HUES48 (cell line): Measurements from ENCODE around the gene MDH1B.

Experiments used
- H3K27ac ChIP-seq: one replicate; pipeline ENCODE4 v1.7.0; 2013; ENCODE audit warnings: low read depth, low read length, inconsistent platforms
- H3K27me3 ChIP-seq: 2 replicates; pipeline ENCODE4 v1.6.1; 2013; ENCODE audit warnings: mild to moderate bottlenecking, low read length; ENCODE audit not compliant: control insufficient read depth, insufficient read depth
- H3K36me3 ChIP-seq: 2 replicates; pipeline ENCODE4 v1.6.1; 2013; ENCODE audit warnings: low read length; ENCODE audit not compliant: control insufficient read depth, insufficient read depth
- H3K4me1 ChIP-seq: 2 replicates; pipeline ENCODE4 v1.6.1; 2013; ENCODE audit warnings: mild to moderate bottlenecking, low read length; ENCODE audit not compliant: control insufficient read depth, insufficient read depth
- H3K4me3 ChIP-seq: 2 replicates; pipeline ENCODE4 v1.5.1; 2013; ENCODE audit warnings: mild to moderate bottlenecking, low read depth, low read length
- H3K9ac ChIP-seq: 2 replicates; pipeline ENCODE4 v1.6.1; 2013; ENCODE audit warnings: mild to moderate bottlenecking, low read depth, low read length, moderate library complexity
- H3K9me3 ChIP-seq: 2 replicates; pipeline ENCODE4 v1.6.1; 2013; ENCODE audit warnings: low read length; ENCODE audit not compliant: control insufficient read depth, insufficient read depth

The MDH1B gene

DNA sequence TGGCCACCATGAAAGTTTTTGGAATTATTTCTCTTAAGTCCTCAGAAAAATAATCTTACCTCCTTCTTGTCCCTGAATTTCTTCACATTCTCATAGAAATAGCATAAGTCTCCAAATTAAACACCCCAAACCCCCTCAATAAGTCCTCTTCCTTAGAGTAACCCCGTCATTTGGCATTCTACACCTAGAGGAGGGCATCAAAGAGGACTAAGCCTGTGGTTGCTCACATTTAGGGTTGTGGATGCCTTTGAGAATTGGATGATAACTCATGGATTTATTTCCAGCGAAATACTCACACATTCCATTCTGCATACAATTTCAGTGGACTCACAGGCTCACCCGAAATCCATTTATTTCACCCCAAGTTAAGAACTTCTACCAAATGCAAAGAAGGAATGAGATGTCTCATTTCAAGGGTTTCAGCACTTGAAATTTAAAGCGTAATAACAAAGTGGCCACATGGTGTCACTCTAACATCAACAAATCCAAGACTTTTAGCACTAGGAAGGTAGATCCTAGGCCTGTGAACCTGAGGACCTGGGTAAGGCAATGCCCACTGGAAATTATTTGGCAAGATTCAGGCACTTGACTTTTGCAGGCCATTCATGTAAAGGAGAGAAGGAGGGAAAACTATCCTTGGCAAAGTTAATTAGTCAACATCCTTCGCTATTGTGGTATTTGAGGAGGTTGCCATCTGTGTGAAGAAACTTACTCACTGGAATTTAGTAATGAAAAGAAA, 71.6 kb downstream of the MDH1B start:
- Histone ChIP-seq H3K9me3 (no peaks in the 10 kb centered on the region), H3K9ac (no peak overlapping the region), H3K4me3 (no peak overlapping the region), H3K4me1 (no peaks in the 10 kb centered on the region), H3K27ac (no peak overlapping the region), H3K36me3 (no peaks in the 10 kb centered on the region), H3K27me3 (no peaks in the 10 kb centered on the region)

- Histone ChIP-seq H3K4me3 (no peak overlapping the region), H3K9me3 (no peaks in the 10 kb centered on the region), H3K27ac (no peak overlapping the region), H3K27me3 (no peaks in the 10 kb centered on the region), H3K36me3 (no peaks in the 10 kb centered on the region), H3K4me1 (no peaks in the 10 kb centered on the region), H3K9ac (no peak overlapping the region)
Observed at GRCh38 chr2:206692971-206693370, 72.2 kb downstream of the MDH1B start.

GRCh38 chr2:206688990-206689389, 76.1 kb downstream of the MDH1B start:
- Histone ChIP-seq H3K4me3 (no peak overlapping the region), H3K4me1 (no peaks in the 10 kb centered on the region), H3K27me3 (no peaks in the 10 kb centered on the region), H3K27ac (no peak overlapping the region), H3K36me3 (no peaks in the 10 kb centered on the region), H3K9ac (no peak overlapping the region), H3K9me3 (no peaks in the 10 kb centered on the region)

- no peaks in the 10 kb centered on the region for H3K9me3 ChIP-seq
- no peaks in the 10 kb centered on the region for H3K4me1 ChIP-seq
- H3K9ac ChIP-seq: no peak overlapping the region
- no peaks in the 10 kb centered on the region for H3K36me3 ChIP-seq
- no peaks in the 10 kb centered on the region for H3K27me3 ChIP-seq
- no peak overlapping the region for H3K27ac ChIP-seq
- no peak overlapping the region for H3K4me3 ChIP-seq
Observed at GRCh38 chr2:206688453-206688852, 76.7 kb downstream of the MDH1B start.
